ENCODE results near the gene FRMD8. TPM values are rescaled to one million over a fixed set of nuclear protein-coding genes. Genes with fewer than 3 reads are reported as not detected.
A peak's percentile ranks its signal among the peaks of the same experiment; 100 is the strongest.

FRMD8 gene
- total and polyA plus RNA-seq, 9 donors = 4.3 to 41.7 (median 25.2) TPM

GRCh38 chr11:65351511-65351910 lies 34.9 kb upstream of the FRMD8 start:
- Histone ChIP-seq H3K9me3 (no peaks in the 10 kb centered on the region), H3K4me3 (no peak overlapping the region), H3K27ac (no peak overlapping the region), H3K27me3 (no peaks in the 10 kb centered on the region), H3K36me3 (no peaks in the 10 kb centered on the region), H3K4me1 (ENCODE audit: insufficient read depth) (peaks cover 15% of the 10 kb centered on the region)
- intact Hi-C loops (cut with DNase I) = no loop called here
- TF ChIP-seq POLR2A (IDR thresholded peaks at IDR 0.05) (no peak), EP300 (IDR thresholded peaks at IDR 0.05) (no peak), CTCF (IDR thresholded peaks at IDR 0.05) (no peak)
- 92% methylated on average over 2 of the region's 2 CpGs for WGBS, 3 donors
- no peak for DNase-seq

GRCh38 chr11:65352783-65353182 lies 33.7 kb upstream of the FRMD8 start:
- Histone ChIP-seq H3K4me3 (no peak overlapping the region), H3K4me1 (ENCODE audit: insufficient read depth) (peaks cover 15% of the 10 kb centered on the region), H3K27ac (no peak overlapping the region), H3K9me3 (no peaks in the 10 kb centered on the region), H3K27me3 (no peaks in the 10 kb centered on the region), H3K36me3 (no peaks in the 10 kb centered on the region)
- intact Hi-C loops (cut with DNase I) = no loop called here
- no peak for DNase-seq
- TF ChIP-seq POLR2A (IDR thresholded peaks at IDR 0.05) = no peak
- no peak for TF ChIP-seq CTCF (IDR thresholded peaks at IDR 0.05)
- no peak for TF ChIP-seq EP300 (IDR thresholded peaks at IDR 0.05)
- WGBS, 3 donors = 54 to 68% (median 64%) methylated on average over 3 of the region's 3 CpGs

GRCh38 chr11:65353376-65353775 lies 33.1 kb upstream of the FRMD8 start:
- WGBS, 3 donors = 59 to 68% (median 66%) methylated on average over 7 of the region's 7 CpGs
- intact Hi-C loops (cut with DNase I) = no loop called here
- no peak overlapping the region for H3K27ac ChIP-seq
- H3K4me1 ChIP-seq (ENCODE audit: insufficient read depth) = peaks cover 15% of the 10 kb centered on the region
- H3K36me3 ChIP-seq = no peaks in the 10 kb centered on the region
- H3K27me3 ChIP-seq = no peaks in the 10 kb centered on the region
- no peak for DNase-seq
- no peak overlapping the region for H3K4me3 ChIP-seq
- no peaks in the 10 kb centered on the region for H3K9me3 ChIP-seq
- TF ChIP-seq CTCF (IDR thresholded peaks at IDR 0.05) (no peak), POLR2A (IDR thresholded peaks at IDR 0.05) (no peak), EP300 (IDR thresholded peaks at IDR 0.05) (no peak)

GRCh38 chr11:65353900-65354264 lies 32.6 kb upstream of the FRMD8 start:
- Histone ChIP-seq H3K27ac (peak overlapping the region in 1 of 2 donors; percentile 60), H3K9me3 (no peaks in the 10 kb centered on the region), H3K4me3 (peak overlapping the region; percentile 63), H3K27me3 (no peaks in the 10 kb centered on the region), H3K36me3 (no peaks in the 10 kb centered on the region), H3K4me1 (ENCODE audit: insufficient read depth) (peaks cover 15% of the 10 kb centered on the region)
- 3 to 4% (median 3%) methylated on average over 16 of the region's 16 CpGs for WGBS, 3 donors
- intact Hi-C loops (cut with DNase I) = no loop called here
- TF ChIP-seq EP300 (IDR thresholded peaks at IDR 0.05) (no peak), POLR2A (IDR thresholded peaks at IDR 0.05) (no peak), CTCF (IDR thresholded peaks at IDR 0.05) (no peak)
- peak in 4 of 5 donors; percentile 46 to 70 (median 54) for DNase-seq

Data from ovary (tissue), 9 donors.